ENCODE data around the gene GPR35.

DNA sequence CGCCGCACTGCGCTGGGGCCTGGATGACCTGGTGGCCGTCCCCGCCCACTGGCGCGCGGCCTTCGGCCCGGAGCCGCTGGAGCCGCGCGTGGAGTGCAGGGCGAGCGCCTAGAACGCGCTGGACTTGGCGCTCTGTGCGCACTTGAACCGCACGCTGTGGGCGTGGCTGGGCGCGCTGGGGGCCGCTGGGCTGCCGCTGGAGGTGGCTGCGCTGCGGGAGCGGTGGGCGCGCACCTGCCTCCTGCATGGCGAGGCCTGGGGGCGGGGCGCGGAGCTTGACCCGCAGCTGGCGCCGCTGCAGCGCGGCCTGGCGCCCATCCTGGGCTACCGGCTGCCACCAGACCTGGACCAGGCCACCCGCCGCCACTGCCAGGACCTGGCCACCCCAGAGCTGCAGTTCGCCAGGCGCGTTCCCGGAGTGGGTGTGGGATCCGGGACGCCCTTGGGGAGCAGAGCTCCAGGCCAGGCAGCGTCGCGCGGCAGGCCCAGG, 47.5 kb downstream of the GPR35 start:
- TF ChIP-seq, protein P1, sequence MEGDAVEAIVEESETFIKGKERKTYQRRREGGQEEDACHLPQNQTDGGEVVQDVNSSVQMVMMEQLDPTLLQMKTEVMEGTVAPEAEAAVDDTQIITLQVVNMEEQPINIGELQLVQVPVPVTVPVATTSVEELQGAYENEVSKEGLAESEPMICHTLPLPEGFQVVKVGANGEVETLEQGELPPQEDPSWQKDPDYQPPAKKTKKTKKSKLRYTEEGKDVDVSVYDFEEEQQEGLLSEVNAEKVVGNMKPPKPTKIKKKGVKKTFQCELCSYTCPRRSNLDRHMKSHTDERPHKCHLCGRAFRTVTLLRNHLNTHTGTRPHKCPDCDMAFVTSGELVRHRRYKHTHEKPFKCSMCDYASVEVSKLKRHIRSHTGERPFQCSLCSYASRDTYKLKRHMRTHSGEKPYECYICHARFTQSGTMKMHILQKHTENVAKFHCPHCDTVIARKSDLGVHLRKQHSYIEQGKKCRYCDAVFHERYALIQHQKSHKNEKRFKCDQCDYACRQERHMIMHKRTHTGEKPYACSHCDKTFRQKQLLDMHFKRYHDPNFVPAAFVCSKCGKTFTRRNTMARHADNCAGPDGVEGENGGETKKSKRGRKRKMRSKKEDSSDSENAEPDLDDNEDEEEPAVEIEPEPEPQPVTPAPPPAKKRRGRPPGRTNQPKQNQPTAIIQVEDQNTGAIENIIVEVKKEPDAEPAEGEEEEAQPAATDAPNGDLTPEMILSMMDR (IDR thresholded peaks at IDR 0.05; ENCODE audit: borderline replicate concordance, extremely low read depth, low read length, poor library complexity, severe bottlenecking) = no peak
- no peak for TF ChIP-seq EZH2 (IDR thresholded peaks at IDR 0.05; ENCODE audit: borderline replicate concordance, low read depth, low read length, severe bottlenecking)

All from DND-41 (cell line).